ENCODE measurements around the gene CMIP.

Gene CMIP

GRCh38 chr16:81639348-81639747 lies 194.7 kb downstream of the CMIP start:
- DNase-seq (ENCODE audit: low read depth) = no peak

- no peak for DNase-seq (ENCODE audit: low read depth)
Observed at GRCh38 chr16:81639931-81640680, 195.5 kb downstream of the CMIP start.

- DNase-seq (ENCODE audit: low read depth) = no peak
Observed at GRCh38 chr16:81640681-81641070, 196.1 kb downstream of the CMIP start.

- no peak for DNase-seq (ENCODE audit: low read depth)
Observed at GRCh38 chr16:81641395-81642106, 196.9 kb downstream of the CMIP start.

GRCh38 chr16:81642107-81642436 lies 197.5 kb downstream of the CMIP start:
- DNase-seq (ENCODE audit: low read depth) = no peak

- no peak for DNase-seq (ENCODE audit: low read depth)
Observed at GRCh38 chr16:81642943-81643342, 198.3 kb downstream of the CMIP start.

- no peak for DNase-seq (ENCODE audit: low read depth)
Observed at GRCh38 chr16:81645266-81645694, 200.7 kb downstream of the CMIP start.

GRCh38 chr16:81645925-81646324 lies 201.3 kb downstream of the CMIP start:
- DNase-seq (ENCODE audit: low read depth) = no peak

GRCh38 chr16:81646561-81646960 lies 202.0 kb downstream of the CMIP start:
- DNase-seq (ENCODE audit: low read depth) = no peak

- no peak for DNase-seq (ENCODE audit: low read depth)
Observed at GRCh38 chr16:81647527-81647926, 202.9 kb downstream of the CMIP start.

- DNase-seq (ENCODE audit: low read depth) = no peak
Observed at GRCh38 chr16:81649561-81650184, 205.1 kb downstream of the CMIP start.

- DNase-seq (ENCODE audit: low read depth) = no peak
Observed at GRCh38 chr16:81650281-81650680, 205.7 kb downstream of the CMIP start.

- DNase-seq (ENCODE audit: low read depth) = no peak
Observed at GRCh38 chr16:81650982-81651562, 206.5 kb downstream of the CMIP start.

GRCh38 chr16:81651758-81652718 lies 207.4 kb downstream of the CMIP start:
- no peak for DNase-seq (ENCODE audit: low read depth)

GRCh38 chr16:81652798-81653505 lies 208.3 kb downstream of the CMIP start:
- DNase-seq (ENCODE audit: low read depth) = no peak

- DNase-seq (ENCODE audit: low read depth) = no peak
Observed at GRCh38 chr16:81654346-81654745, 209.7 kb downstream of the CMIP start.

GRCh38 chr16:81655469-81656162 lies 211.0 kb downstream of the CMIP start:
- DNase-seq (ENCODE audit: low read depth) = no peak

- no peak for DNase-seq (ENCODE audit: low read depth)
Observed at GRCh38 chr16:81657224-81657623, 212.6 kb downstream of the CMIP start.

- DNase-seq (ENCODE audit: low read depth) = no peak
Observed at GRCh38 chr16:81657781-81658180, 213.2 kb downstream of the CMIP start.

- DNase-seq (ENCODE audit: low read depth) = no peak
Observed at GRCh38 chr16:81658373-81658772, 213.8 kb downstream of the CMIP start.

All from activated T-cell treated with anti-CD3 and anti-CD28 coated beads for 1 hour (primary cell).